ENCODE measurements around the gene PRKCSH. TPM values are rescaled to one million over a fixed set of nuclear protein-coding genes. Genes with fewer than 3 reads are reported as not detected.
A peak's percentile ranks its signal among the peaks of the same experiment; 100 is the strongest.

The PRKCSH gene
- total and polyA plus RNA-seq, 2 experiments from 2014 or later, result 85.3 to 130 TPM

- Mint-ChIP-seq H3K36me3 (ENCODE audit: low read depth) (peaks cover 48% of the 10 kb centered on the region), H3K4me3 (no peak overlapping the region), H3K4me1 (peaks cover 7% of the 10 kb centered on the region; the same call in 2 of the 3 replicates), H3K27me3 (ENCODE audit: insufficient read depth, low read depth, poor library complexity) (peaks cover 6% of the 10 kb centered on the region), H3K27ac (peak overlapping the region; percentile 65), H3K9me3 (no peaks in the 10 kb centered on the region; the same call in 2 of the 3 replicates)
- no peaks in the 10 kb centered on the region for H3K9me2 ChIP-seq (ENCODE audit: insufficient read depth)
- H3K4me2 ChIP-seq, result no peak overlapping the region
- no peak overlapping the region for H3K4me3 ChIP-seq
- H3K36me3 ChIP-seq (ENCODE audit: insufficient read depth), result peaks cover 6% of the 10 kb centered on the region
- H4K20me1 ChIP-seq (replicated peaks; ENCODE audit: insufficient read depth), result no peaks in the 10 kb centered on the region; the same call in 1 of the 2 replicates
- ATAC-seq (peak; percentile 91), DNase-seq (ENCODE audit: low spot score) (peak; percentile 79)
- H2AFZ ChIP-seq, result no peak overlapping the region
- no peaks in the 10 kb centered on the region for H3K79me2 ChIP-seq (replicated peaks; ENCODE audit: insufficient read depth)
- H3K4me1 ChIP-seq (ENCODE audit: insufficient read depth), result peaks cover 10% of the 10 kb centered on the region
- no peak for TF ChIP-seq ETS1 (IDR thresholded peaks at IDR 0.05)
- TF ChIP-seq CTCF (conservative IDR thresholded peaks at IDR 0.05; ENCODE audit: low read depth in 2 of 2), result peak; percentile 89 to 97
- 0 out of 2 replicates have a peak, but pooled peaks cover 2% of the 10 kb centered on the region for H3F3A ChIP-seq (replicated peaks; ENCODE audit: low read depth)
- H3K27ac ChIP-seq (ENCODE audit: low read depth), result no peak overlapping the region
- H3K27me3 ChIP-seq (ENCODE audit: insufficient read depth), result no peaks in the 10 kb centered on the region
Measured at GRCh38 chr19:11446652-11447301, 11.3 kb downstream of the PRKCSH start.

- no peak for DNase-seq (ENCODE audit: low spot score)
Measured at GRCh38 chr19:11447347-11448262, 12.2 kb downstream of the PRKCSH start.

GRCh38 chr19:11448410-11448809 is 13.0 kb downstream of the PRKCSH start:
- Histone ChIP-seq H3K4me2 (no peak overlapping the region), H3K27ac (ENCODE audit: low read depth) (no peak overlapping the region), H4K20me1 (replicated peaks; ENCODE audit: insufficient read depth) (no peaks in the 10 kb centered on the region), H3K4me3 (no peak overlapping the region), H2AFZ (no peak overlapping the region), H3F3A (replicated peaks; ENCODE audit: low read depth) (0 out of 2 replicates have a peak, but pooled peaks cover 2% of the 10 kb centered on the region), H3K27me3 (ENCODE audit: insufficient read depth) (no peaks in the 10 kb centered on the region), H3K4me1 (ENCODE audit: insufficient read depth) (peaks cover 26% of the 10 kb centered on the region), H3K79me2 (replicated peaks; ENCODE audit: insufficient read depth) (no peaks in the 10 kb centered on the region), H3K36me3 (ENCODE audit: insufficient read depth) (no peaks in the 10 kb centered on the region; the same call in none of the 2 replicates), H3K9me2 (ENCODE audit: insufficient read depth) (no peaks in the 10 kb centered on the region)
- ATAC-seq, result no peak
- Mint-ChIP-seq H3K27ac (no peak overlapping the region), H3K27me3 (ENCODE audit: insufficient read depth, low read depth, poor library complexity) (peaks cover 10% of the 10 kb centered on the region), H3K4me1 (peaks cover 21% of the 10 kb centered on the region), H3K4me3 (no peak overlapping the region), H3K36me3 (ENCODE audit: low read depth) (peaks cover 35% of the 10 kb centered on the region), H3K9me3 (no peaks in the 10 kb centered on the region; the same call in 2 of the 3 replicates)
- no peak for DNase-seq (ENCODE audit: low spot score)
- no peak for TF ChIP-seq CREB1 (CRISPR knock-in tag; IDR thresholded peaks at IDR 0.05; ENCODE audit: low read depth)

More at GRCh38 chr19:11447347-11448262, 12.2 kb downstream of the PRKCSH start:
- H3K4me3 ChIP-seq, result no peak overlapping the region
- H3K4me2 ChIP-seq, result no peak overlapping the region
- H3K4me1 ChIP-seq (ENCODE audit: insufficient read depth), result peaks cover 18% of the 10 kb centered on the region
- no peaks in the 10 kb centered on the region for H3K9me2 ChIP-seq (ENCODE audit: insufficient read depth)
- H3F3A ChIP-seq (replicated peaks; ENCODE audit: low read depth), result 0 out of 2 replicates have a peak, but pooled peaks cover 2% of the 10 kb centered on the region
- Mint-ChIP-seq H3K4me1 (peaks cover 15% of the 10 kb centered on the region), H3K36me3 (ENCODE audit: low read depth) (peaks cover 42% of the 10 kb centered on the region), H3K4me3 (no peak overlapping the region), H3K27ac (no peak overlapping the region), H3K27me3 (ENCODE audit: insufficient read depth, low read depth, poor library complexity) (peaks cover 6% of the 10 kb centered on the region), H3K9me3 (no peaks in the 10 kb centered on the region; the same call in 2 of the 3 replicates)
- TF ChIP-seq POLR2AphosphoS5 (IDR thresholded peaks at IDR 0.05; ENCODE audit: low read depth) (no peak), STAT1 (IDR thresholded peaks at IDR 0.05; ENCODE audit: unreplicated experiment) (no peak)
- H3K79me2 ChIP-seq (replicated peaks; ENCODE audit: insufficient read depth), result no peaks in the 10 kb centered on the region
- H2AFZ ChIP-seq, result no peak overlapping the region
- H3K27ac ChIP-seq (ENCODE audit: low read depth), result no peak overlapping the region
- no peak for ATAC-seq
- H3K36me3 ChIP-seq (ENCODE audit: insufficient read depth), result peaks cover 6% of the 10 kb centered on the region
- no peaks in the 10 kb centered on the region for H3K27me3 ChIP-seq (ENCODE audit: insufficient read depth)
- no peaks in the 10 kb centered on the region for H4K20me1 ChIP-seq (replicated peaks; ENCODE audit: insufficient read depth)

All from GM23338 (cell line).